ENCODE data around the gene BORCS8.

GRCh38 chr19:19205416-19206410, 13.8 kb upstream of the BORCS8 start:
- TF ChIP-seq POLR2A (IDR thresholded peaks at IDR 0.05; ENCODE audit: low read length) (no peak), CTCF (IDR thresholded peaks at IDR 0.05) (no peak), REST (IDR thresholded peaks at IDR 0.05) (no peak), SREBF2 (IDR thresholded peaks at IDR 0.05) (no peak), RCOR1 (IDR thresholded peaks at IDR 0.05; ENCODE audit: low read depth, low read length) (no peak), ELK1 (IDR thresholded peaks at IDR 0.05; ENCODE audit: low read depth, low read length) (no peak), JUN (IDR thresholded peaks at IDR 0.05) (no peak), CHD2 (IDR thresholded peaks at IDR 0.05; ENCODE audit: low read length, partially characterized antibody) (no peak), MAFK (IDR thresholded peaks at IDR 0.05; ENCODE audit: partially characterized antibody) (no peak), MYC (IDR thresholded peaks at IDR 0.05; ENCODE audit: borderline replicate concordance, low read length) (no peak), ESRRA (IDR thresholded peaks at IDR 0.05; ENCODE audit: borderline replicate concordance, low read length) (no peak)

All from A549 (cell line).